Esophagus muscularis mucosa (tissue), 4 donors: ENCODE results near the gene LMBRD1.

Source experiments
- EP300 ChIP-seq: sonication (generic); formaldehyde crosslinking; IDR thresholded peaks from one replicate; pipeline ENCODE4 v1.6.1; 2017; ENCODE audit warnings: antibody characterized with exemption
- POLR2A ChIP-seq: fragments of 450-650 bp; IDR thresholded peaks from one replicate; pipeline ENCODE4 v1.6.1; 2017; ENCODE audit warnings: antibody characterized with exemption, moderate library complexity, mild to moderate bottlenecking, low read depth
- TF ChIP-seq, protein P1 (sequence below), 3 experiments: fragments of 200-600 bp in 2 of 3; fragments of 450-650 bp in 1 of 3; sonication (generic) in 2 of 3; IDR thresholded peaks; one replicate each; pipeline ENCODE4 v1.5.1; 2017 to 2019; ENCODE audit warnings: antibody characterized with exemption in 3 of 3, mild to moderate bottlenecking in 2 of 3, moderate library complexity in 1 of 3

DNA sequence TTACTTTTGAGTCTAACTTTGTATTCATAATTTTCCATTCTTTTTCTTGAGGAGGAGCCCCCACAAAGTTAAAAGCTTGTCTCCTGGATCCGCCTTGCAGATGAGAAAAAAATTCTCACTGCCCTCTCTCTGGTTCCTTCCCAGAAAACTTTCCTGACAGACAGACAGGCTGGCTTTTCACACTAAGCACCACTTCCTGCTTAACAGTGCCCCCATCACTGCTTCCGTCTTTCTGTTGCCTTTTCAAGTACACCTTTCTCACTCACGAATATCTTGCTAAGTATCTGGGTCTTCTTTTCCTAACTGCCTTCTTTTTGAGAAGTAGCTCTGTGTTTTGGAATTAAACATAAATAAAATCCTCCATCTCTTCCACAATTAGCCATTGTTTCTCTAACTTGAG, 19.8 kb upstream of the LMBRD1 start:
- TF ChIP-seq, protein P1, sequence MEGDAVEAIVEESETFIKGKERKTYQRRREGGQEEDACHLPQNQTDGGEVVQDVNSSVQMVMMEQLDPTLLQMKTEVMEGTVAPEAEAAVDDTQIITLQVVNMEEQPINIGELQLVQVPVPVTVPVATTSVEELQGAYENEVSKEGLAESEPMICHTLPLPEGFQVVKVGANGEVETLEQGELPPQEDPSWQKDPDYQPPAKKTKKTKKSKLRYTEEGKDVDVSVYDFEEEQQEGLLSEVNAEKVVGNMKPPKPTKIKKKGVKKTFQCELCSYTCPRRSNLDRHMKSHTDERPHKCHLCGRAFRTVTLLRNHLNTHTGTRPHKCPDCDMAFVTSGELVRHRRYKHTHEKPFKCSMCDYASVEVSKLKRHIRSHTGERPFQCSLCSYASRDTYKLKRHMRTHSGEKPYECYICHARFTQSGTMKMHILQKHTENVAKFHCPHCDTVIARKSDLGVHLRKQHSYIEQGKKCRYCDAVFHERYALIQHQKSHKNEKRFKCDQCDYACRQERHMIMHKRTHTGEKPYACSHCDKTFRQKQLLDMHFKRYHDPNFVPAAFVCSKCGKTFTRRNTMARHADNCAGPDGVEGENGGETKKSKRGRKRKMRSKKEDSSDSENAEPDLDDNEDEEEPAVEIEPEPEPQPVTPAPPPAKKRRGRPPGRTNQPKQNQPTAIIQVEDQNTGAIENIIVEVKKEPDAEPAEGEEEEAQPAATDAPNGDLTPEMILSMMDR (IDR thresholded peaks at IDR 0.05): no peak
- TF ChIP-seq POLR2A: no peak
- no peak for TF ChIP-seq EP300
